Breast epithelium (tissue), 4 donors: Measurements from ENCODE around the gene IGSF9. TPM values are rescaled to one million over a fixed set of nuclear protein-coding genes. Genes with fewer than 3 reads are reported as not detected.

Source experiments
- DNase-seq, 2 donors: peaks; one replicate each; pipeline ENCODE4 v3.0.0-alpha.2; 2019; ENCODE audit warnings: low spot score in 2 of 2
- H3K27ac ChIP-seq, 2 donors: fragments of 200-600 bp; sonication (generic) in 1 of 2; one replicate each; pipeline ENCODE4 v1.5.1; 2016 to 2019; ENCODE audit warnings: mild to moderate bottlenecking in 1 of 2
- H3K27me3 ChIP-seq, 2 donors: fragments of 200-600 bp; sonication (generic) in 1 of 2; one replicate each; pipeline versions ENCODE4 v1.5.1 to v1.6.0; 2017 to 2019; ENCODE audit warnings: control low read depth in 1 of 2, mild to moderate bottlenecking in 1 of 2
- H3K36me3 ChIP-seq: fragments of 200-600 bp; one replicate; pipeline ENCODE4 v1.5.1; 2019
- H3K4me1 ChIP-seq, 2 donors: fragments of 200-600 bp; sonication (generic); one replicate each; pipeline ENCODE4 v1.5.1; 2016 to 2019; ENCODE audit warnings: control low read depth in 1 of 2
- H3K4me3 ChIP-seq, 3 donors: fragments of 200-600 bp; sonication (generic); 1 replicate in 2 of 3; 2 replicates in 1 of 3; pipeline ENCODE4 v1.5.1; 2016 to 2019; ENCODE audit warnings: mild to moderate bottlenecking in 3 of 3, moderate library complexity in 2 of 3
- H3K9me3 ChIP-seq, 2 donors: fragments of 200-600 bp; sonication (generic) in 1 of 2; one replicate each; pipeline ENCODE4 v1.5.1; 2016 to 2019; ENCODE audit warnings: control low read depth in 1 of 2
- POLR2A ChIP-seq: fragments of 450-650 bp; IDR thresholded peaks from one replicate; pipeline ENCODE4 v1.6.1; 2016; ENCODE audit warnings: antibody characterized with exemption, mild to moderate bottlenecking, moderate library complexity
- POLR2AphosphoS5 ChIP-seq, 3 donors: sonication (generic); formaldehyde crosslinking; IDR thresholded peaks; one replicate each; pipeline ENCODE4 v1.6.1; 2017; ENCODE audit warnings: antibody characterized with exemption in 3 of 3
- intact Hi-C: fragments of 100-400 bp; cut with DNase I; formaldehyde crosslinking; loops from one replicate; pipeline ENCODE4 v1.15.1; 2023; ENCODE audit warnings: low total_unique reads
- total RNA-seq, 3 donors: library from RNA; depleted of rRNA; stranded (reverse); fragments of >200 nt; gene quantifications; one replicate each; pipeline ENCODE4 v1.1.0, GENCODE V29; 2016
- TF ChIP-seq, protein P1 (sequence below), 3 donors: fragments of 450-650 bp; IDR thresholded peaks; one replicate each; pipeline ENCODE4 v1.5.1; 2016 to 2017; ENCODE audit warnings: antibody characterized with exemption in 3 of 3, mild to moderate bottlenecking in 3 of 3, moderate library complexity in 3 of 3

IGSF9 gene
- total RNA-seq, 3 donors from 2014 or later: 5.9 to 8.0 TPM; not detected in 1

- Histone ChIP-seq H3K4me3 (no peak overlapping the region), H3K27me3 (no peaks in the 10 kb centered on the region), H3K27ac (peak overlapping the region in 1 of 2 donors; percentile 85), H3K9me3 (no peaks in the 10 kb centered on the region), H3K4me1 (no peaks in the 10 kb centered on the region), H3K36me3 (no peaks in the 10 kb centered on the region)
- intact Hi-C loops: loop anchor here (10.0 kb wide), 1 partner anchor 104 kb away; the partner anchor contains the start of gene DUSP23
- TF ChIP-seq POLR2AphosphoS5 (IDR thresholded peaks at IDR 0.05): no peak
- no peak for DNase-seq
Observed at GRCh38 chr1:159889202-159889601, 56.2 kb downstream of the IGSF9 start.

GRCh38 chr1:159884296-159884695, 61.1 kb downstream of the IGSF9 start:
- H3K9me3 ChIP-seq: no peaks in the 10 kb centered on the region
- H3K36me3 ChIP-seq: no peaks in the 10 kb centered on the region
- H3K4me3 ChIP-seq: no peak overlapping the region
- intact Hi-C loops: loop anchor here (10.0 kb wide), 1 partner anchor 99 kb away; the partner anchor contains the start of gene DUSP23
- TF ChIP-seq, protein P1, sequence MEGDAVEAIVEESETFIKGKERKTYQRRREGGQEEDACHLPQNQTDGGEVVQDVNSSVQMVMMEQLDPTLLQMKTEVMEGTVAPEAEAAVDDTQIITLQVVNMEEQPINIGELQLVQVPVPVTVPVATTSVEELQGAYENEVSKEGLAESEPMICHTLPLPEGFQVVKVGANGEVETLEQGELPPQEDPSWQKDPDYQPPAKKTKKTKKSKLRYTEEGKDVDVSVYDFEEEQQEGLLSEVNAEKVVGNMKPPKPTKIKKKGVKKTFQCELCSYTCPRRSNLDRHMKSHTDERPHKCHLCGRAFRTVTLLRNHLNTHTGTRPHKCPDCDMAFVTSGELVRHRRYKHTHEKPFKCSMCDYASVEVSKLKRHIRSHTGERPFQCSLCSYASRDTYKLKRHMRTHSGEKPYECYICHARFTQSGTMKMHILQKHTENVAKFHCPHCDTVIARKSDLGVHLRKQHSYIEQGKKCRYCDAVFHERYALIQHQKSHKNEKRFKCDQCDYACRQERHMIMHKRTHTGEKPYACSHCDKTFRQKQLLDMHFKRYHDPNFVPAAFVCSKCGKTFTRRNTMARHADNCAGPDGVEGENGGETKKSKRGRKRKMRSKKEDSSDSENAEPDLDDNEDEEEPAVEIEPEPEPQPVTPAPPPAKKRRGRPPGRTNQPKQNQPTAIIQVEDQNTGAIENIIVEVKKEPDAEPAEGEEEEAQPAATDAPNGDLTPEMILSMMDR (IDR thresholded peaks at IDR 0.05): no peak
- TF ChIP-seq POLR2A: no peak
- no peak for DNase-seq
- no peaks in the 10 kb centered on the region for H3K27me3 ChIP-seq
- no peak overlapping the region for H3K27ac ChIP-seq
- no peaks in the 10 kb centered on the region for H3K4me1 ChIP-seq

DNA sequence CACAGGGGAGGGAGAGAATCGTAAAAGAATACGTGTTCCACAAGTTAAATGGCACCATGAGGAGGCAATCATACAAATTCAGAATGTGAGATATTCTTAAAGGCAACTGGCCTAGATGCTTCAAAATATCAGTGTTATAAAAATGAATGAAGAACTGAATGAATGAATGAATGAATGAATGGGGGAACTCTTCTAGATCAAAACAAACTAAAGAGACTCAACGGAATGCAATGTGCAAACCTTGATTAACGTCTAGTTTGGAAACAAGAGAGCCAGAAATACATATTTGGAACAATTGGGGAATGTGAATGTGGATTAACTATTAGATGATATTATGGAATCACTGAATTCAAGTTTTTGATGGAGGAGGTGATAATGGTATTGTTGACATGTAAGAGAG, 62.3 kb downstream of the IGSF9 start:
- intact Hi-C loops: loop anchor here (10.0 kb wide), 1 partner anchor 98 kb away; the partner anchor contains the start of gene DUSP23
- Histone ChIP-seq H3K36me3 (no peaks in the 10 kb centered on the region), H3K4me1 (no peaks in the 10 kb centered on the region), H3K27me3 (no peaks in the 10 kb centered on the region), H3K4me3 (no peak overlapping the region), H3K27ac (no peak overlapping the region), H3K9me3 (no peaks in the 10 kb centered on the region)
- DNase-seq: no peak
- TF ChIP-seq POLR2A: no peak
- TF ChIP-seq, protein P1 (IDR thresholded peaks at IDR 0.05): no peak
- TF ChIP-seq POLR2AphosphoS5 (IDR thresholded peaks at IDR 0.05): no peak

DNA sequence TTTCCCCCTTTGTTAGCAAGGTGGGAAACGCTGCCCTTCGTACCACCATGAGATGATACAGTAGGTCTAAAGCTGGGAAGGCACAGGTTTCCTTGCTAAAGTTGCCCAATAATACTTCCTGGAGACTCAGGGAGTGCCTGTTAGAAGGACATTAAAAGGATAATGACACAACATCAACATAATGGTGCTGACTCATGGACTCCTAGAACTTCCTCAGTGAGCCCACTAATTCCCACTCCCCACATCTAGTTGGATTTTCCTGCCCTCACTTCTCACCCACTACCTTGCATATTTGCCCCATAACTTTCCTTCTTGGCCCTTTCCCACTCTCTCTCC, 62.9 kb downstream of the IGSF9 start:
- H3K9me3 ChIP-seq: no peaks in the 10 kb centered on the region
- intact Hi-C loops: loop anchor here (10.0 kb wide), 1 partner anchor 98 kb away; the partner anchor contains the start of gene DUSP23
- peak overlapping the region; percentile 59 to 84 for H3K27ac ChIP-seq
- no peak overlapping the region for H3K4me3 ChIP-seq
- no peaks in the 10 kb centered on the region for H3K36me3 ChIP-seq
- no peak for DNase-seq
- no peaks in the 10 kb centered on the region for H3K27me3 ChIP-seq
- TF ChIP-seq POLR2A (no peak), POLR2AphosphoS5 (IDR thresholded peaks at IDR 0.05) (no peak)
- TF ChIP-seq, protein P1 (IDR thresholded peaks at IDR 0.05): no peak
- H3K4me1 ChIP-seq: no peaks in the 10 kb centered on the region

DNA sequence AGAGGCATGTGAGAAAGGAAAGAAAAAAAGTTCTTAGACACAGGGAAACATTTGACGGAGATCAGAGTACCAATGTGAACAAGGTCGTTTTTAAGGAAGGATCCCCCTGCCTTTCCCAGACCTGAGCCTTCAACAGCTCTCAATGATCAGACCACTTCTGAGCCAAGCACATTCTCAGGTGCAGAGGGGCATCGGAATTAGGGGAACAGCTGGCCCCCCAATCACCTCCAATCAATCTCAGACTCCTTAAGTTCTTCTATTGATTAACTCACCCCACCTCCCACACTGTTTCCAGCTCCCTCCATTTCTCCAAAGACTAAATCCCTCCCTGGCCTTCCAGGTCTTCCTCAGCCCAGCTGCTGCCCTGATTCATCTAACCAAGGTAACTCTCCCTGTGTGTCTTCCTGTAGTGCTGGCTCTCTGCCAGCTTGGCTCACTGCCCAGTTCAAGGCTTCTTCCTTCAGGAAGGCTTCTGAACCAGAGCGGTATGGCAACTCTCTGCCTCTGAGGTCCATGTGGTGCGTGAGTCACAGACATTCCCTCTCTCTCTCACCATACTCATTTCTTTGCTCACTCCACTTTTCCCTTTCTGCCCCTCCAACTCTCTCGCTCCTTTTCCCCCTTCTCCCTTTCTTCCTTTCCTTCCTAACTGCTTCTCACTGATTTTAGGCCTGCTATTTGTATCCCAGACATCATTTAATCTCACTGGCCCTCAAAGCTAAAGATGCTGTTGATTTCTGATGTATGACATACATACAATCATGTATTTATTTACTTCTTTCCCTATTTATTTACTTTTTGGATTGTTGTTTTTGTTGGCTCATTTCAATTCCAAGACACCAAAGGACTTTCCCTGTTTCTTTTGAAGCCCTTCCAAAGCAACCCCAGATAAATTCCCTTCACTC, 63.5 kb downstream of the IGSF9 start:
- peak; percentile 97 to 99 for DNase-seq
- Histone ChIP-seq H3K4me3 (no peak overlapping the region), H3K27ac (peak overlapping the region; percentile 59 to 84), H3K27me3 (no peaks in the 10 kb centered on the region), H3K4me1 (no peaks in the 10 kb centered on the region), H3K36me3 (no peaks in the 10 kb centered on the region), H3K9me3 (no peaks in the 10 kb centered on the region)
- intact Hi-C loops: loop anchor here (10.0 kb wide), 1 partner anchor 97 kb away; the partner anchor contains the start of gene DUSP23
- TF ChIP-seq POLR2AphosphoS5 (IDR thresholded peaks at IDR 0.05) (peak in 2 of 3 donors; percentile 51 to 72), POLR2A (no peak)
- TF ChIP-seq, protein P1 (IDR thresholded peaks at IDR 0.05): no peak
